NCI-H128 (cell line): ENCODE results near the gene CD48.
"Not testable (repeated sequence)": the region's sequence is repeated elsewhere in the genome, so short reads cannot be mapped to it uniquely, and the experiment has no call there.

Source experiments
- DNase-seq: peaks from one replicate; lab custom pipeline; 2025; ENCODE audit not compliant: unreplicated experiment; lab: John Stamatoyannopoulos, UW

Gene CD48

DNA sequence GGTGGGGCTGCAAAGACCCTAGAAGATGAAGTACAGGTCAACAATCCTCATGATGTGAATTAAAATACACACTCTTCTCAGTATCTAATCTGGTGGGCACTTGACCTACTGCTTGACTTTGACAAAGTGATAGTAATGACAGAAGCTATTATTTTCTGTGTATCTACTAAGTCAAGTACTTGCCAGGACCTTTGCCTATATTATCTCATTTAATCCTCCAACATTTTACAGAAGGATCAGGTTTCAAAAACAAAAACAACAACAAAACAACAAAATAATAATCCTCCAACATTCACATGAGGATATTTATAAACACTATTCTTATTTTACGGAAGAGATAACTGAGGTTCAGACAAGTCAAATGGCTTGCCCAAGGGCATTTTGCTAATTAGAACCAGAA lies 4.4 kb upstream of the CD48 start:
- DNase-seq, result no peak

DNA sequence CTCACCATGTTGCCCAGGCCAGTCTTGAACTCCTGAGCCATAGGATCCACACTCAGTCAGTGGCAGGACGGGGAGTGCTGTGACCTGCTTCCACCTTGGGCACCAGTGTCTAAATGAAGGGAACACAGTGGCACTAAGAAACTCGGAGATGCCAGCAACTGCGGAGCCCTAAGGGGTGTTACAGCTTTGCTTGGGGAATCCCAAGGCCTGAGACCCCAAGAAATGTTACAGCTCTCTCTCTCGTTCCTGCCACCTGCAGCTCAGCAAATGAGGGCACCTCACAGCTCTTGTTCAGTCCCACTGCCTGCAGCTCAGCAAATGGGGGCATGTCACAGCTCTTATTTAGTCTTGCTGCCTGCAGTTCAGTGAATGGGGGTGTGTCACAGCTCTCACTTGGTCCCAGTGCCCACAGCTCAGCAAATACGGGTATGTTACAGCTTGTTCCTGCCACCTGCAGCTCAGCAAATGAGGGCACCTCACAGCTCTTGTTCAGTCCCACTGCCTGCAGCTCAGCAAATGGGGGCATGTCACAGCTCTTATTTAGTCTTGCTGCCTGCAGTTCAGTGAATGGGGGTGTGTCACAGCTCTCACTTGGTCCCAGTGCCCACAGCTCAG lies 2.5 kb upstream of the CD48 start:
- not testable (repeated sequence) for DNase-seq

DNA sequence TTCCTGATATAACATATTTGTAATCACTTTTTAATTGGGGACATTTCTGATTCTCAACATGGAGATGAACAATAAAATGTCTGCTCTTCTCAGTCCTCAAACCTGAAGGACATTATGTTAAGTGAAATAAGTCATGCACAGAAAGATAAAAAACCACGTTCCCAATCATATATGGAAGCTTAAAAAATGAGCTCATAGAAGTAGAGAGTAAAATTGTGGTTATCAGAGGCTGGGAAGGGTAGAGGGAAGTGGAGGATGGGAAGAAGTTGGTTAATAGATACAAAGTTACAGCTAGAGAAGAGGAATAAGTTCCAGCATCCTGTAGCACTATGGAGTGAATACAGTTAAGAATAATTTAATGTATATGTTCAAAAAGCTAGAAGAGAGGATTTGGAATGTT lies 1.5 kb upstream of the CD48 start:
- DNase-seq, result no peak

DNA sequence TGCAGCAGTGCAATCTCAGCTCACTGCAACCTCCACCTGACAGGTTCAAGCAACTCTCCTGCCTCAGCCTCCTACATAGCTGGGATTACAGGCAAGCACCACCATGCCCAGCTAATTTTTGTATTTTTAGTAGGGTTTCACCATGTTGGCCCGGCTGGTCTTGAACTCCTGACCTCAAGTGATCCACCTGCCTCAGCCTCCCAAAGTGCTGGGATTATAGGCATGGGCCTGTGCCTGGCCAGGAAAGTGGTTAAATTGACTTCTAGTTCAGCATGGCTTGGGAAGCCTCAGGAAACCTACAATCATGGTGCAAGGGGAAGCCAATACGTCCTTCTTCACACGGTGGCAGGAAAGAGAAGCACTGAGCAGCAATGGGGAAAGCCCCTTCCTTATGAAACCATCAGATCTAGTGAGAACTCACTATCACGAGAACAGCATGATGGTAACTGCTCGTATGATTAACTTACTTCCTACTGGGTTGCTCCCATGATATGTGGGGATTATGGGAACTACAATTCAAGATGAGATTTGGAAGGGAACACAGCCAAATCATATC lies 981 bp upstream of the CD48 start:
- DNase-seq, result not testable (repeated sequence)

DNA sequence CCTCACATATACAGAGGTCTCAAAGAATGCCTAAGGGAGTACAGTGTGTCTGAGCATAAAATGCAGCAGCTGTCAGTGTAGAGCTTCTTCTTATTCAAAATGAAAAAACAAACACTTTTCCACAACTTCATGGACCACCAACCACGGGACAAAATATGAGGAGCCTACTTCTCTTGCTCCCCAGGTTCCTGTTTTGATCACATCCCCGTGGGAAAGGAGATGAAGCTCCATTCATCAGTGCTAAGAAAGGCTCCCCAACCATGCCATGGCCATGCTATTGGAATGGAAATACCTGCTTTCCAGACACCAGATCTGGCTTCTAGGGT lies 383 bp downstream of the CD48 start:
- no peak for DNase-seq

DNA sequence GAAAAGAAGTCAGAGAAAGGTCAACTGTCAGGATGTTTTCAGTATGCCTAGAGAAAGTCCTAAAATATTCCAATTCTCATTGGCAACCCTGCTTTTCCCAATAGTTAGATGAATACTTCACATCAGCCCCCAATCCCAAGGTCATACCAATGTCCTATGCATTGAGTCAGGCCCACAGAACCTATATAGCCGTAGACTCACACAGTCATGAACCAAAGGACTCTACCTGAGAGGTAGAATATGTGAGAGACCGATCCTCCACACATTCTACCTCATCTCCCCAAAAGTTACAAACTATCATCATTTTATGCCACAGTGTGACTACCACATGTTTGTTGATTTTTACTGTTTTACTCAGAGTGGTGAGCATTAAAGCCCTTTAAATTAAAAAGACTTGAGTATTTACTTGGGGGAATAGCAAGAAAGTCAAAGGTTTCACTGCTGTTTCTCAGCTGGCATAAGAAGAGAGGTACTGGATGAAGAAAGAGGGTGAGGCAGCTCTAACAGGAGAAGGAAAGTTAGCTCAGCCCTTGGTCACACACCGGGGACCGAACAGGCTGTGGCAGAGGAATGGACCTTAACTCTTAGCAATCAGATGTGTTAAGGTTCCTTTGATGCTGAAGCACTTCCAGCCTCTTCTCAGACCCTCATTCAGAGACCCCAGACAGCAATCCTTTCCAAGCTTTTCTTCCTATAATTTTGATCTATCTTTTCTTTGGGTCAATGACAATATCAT lies 937 bp downstream of the CD48 start:
- no peak for DNase-seq

DNA sequence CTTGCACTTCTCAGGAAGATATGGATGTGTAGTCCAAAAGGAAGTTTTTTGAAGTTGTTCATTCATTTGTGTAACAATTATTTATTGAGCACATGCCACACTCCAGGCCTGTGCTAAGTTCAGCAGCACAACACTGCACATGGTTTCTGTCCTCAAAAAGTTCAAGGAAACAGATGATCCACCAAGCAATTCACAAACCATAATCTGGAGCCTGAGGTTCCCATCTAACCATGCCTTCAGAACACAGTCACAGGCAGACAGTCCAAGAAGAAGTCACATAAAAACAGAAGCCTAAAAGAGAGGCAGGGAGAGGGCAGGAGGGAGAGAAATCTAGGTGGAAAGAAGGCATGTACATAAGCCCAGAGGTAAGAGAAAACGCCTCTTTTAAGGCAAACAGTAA lies 1.9 kb downstream of the CD48 start:
- no peak for DNase-seq

DNA sequence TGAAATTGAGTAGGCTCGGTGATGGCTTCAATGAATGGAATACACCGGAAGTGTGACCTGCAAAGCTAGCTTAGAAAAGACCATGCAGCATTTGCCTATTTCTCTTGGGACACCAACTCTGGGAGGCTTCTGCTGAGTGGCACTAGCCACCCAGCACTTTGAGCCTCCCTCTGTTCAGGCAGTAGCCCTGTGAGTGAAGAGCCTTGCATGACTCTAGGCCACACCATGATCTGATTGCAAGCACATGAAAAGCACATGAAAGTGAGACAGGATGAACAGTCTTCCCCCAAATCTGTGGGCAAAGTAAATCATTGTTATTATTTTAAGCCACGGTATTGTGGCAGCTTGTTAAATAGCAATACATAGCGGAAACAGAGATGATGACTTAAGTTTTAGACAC lies 2.8 kb downstream of the CD48 start:
- DNase-seq, result no peak

DNA sequence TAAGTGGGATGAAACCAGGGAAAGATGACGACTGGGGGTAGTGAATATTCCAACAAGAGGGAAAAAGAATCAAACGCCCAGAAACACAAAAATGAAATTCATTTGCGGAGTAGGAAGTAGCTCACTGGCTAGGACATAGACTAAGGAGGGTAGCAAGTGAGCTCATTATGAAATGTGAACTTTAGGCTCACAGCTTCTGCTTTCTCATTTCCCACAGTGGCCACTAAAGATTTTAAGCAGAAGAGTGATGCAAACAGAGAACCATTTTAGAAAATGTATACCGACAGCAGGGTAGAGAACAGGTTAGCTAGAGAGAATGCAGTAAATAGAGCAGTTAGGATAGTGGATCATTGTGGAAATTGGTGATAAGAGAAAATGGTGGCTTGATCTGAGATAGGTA lies 3.5 kb downstream of the CD48 start:
- DNase-seq, result no peak

DNA sequence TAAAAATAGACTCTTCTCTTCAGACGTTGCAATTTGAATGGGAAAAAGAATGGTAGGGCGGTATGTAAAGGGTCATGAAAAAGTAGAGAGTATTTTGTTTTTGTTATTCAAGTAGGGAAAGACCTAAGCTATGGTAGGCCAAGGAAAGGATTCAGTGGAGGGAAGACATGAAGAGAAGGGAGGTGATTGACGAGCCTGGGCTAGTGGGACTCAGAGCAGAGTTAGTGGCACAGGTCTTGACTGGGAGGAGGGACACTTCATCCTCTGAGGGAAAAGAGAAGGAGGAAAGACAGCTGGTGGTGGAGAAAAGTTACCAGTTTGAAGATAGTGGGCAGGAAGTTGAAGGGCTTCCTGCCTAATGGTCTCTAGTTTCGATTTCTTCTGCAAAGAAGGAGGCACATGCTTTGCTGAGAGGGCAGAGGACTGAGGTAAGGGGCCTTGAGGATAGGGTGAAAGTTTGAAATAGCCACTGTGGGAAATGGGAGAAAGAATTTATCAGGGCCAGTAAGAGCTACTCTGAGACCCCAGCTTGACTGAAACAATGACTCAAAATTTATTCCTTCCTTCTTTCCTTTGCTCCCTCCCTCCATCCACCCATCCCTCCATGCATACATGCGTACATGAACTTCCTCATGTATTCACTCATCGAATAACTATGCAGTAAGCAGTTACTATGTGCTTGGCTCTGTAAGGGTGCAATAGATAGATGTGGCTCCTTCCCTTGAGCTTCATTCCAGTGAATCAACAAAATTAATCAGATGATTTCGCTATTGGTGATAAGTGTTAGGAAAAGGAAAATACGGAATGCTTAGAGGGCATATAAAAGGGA lies 4.2 kb downstream of the CD48 start:
- no peak for DNase-seq

DNA sequence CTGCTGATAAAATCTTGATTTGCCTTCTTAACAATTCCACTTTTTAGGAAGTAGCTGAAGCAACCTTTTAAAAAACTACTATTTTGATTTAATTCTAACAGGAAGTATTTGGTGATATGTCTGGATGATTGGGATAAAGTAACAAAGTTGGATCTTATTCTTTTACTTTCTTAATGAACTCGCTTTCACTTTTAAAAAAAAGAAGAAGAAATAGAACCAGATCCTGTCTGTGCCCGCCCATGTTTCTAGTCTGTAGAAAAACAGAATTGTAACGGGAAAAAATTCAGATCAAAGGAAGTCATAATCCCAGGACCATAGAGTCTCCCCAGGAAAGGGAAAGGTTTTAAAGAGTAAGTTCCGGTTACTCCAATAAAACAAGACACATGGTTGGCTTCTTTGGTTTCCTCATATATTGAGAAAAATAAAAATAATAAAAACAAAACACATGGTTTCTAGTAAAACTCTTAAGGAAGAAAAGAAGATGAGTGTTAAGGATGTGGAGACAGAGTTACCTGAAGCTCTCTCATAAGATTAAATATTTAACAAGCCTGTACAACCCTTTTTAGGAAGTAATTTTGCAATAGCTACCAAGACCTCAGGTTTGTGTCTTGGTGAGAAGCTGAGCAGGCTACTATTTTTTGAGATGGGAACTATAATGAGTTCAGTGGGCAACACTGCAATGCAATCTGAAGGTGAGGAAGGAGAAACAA lies 4.9 kb downstream of the CD48 start:
- no peak for DNase-seq

DNA sequence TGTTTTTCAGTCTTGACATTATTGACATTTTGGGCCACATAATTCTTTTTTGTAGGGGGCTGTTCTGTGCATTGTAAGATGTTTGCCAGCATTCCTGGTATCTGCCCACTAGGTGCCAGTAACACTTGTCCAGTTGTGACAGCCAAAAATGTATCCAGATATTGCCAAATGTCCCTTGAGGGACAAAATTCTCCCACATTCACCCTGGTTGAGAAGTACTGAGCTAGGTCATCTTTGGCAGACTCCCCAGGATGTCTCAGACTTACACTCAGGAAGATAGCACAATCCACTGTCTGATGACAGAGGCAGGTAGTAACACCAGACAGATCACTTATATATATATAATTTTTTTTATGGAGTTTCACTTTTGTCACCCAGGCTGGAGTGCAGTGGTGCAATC lies 5.9 kb downstream of the CD48 start:
- DNase-seq, result no peak

DNA sequence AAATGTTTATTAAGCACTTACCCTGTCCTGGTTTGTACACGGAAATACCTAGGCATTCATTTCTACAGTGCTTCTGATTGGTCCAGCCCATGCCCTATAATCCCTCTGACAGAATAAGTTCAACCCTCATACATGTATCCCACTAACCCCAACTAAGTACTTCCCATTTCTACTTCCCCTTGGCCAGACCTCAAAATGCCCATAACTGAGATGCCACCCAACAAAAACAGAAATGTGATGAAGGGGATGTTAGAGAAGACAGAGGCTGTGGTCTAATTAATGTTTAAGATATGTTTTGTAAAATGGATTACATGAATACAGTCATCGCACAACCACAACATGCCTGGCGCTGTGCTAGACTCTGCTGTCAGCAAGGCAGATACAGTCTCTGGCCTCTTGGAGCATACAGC lies 6.4 kb downstream of the CD48 start:
- DNase-seq, result not testable (repeated sequence)

DNA sequence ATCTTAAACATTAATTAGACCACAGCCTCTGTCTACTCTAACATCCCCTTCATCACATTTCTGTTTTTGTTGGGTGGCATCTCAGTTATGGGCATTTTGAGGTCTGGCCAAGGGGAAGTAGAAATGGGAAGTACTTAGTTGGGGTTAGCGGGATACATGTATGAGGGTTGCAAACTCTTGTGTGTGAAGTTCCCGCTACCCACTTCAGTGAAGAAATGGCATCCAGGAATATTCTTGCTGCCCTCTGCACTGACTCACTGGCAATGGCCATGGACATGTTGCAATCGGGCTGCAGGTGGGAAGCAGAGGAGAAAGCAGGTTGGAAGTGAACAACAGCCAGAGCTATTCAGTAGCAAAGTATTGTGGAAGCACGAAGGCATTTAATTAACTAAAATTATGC lies 7.4 kb downstream of the CD48 start:
- DNase-seq, result no peak

DNA sequence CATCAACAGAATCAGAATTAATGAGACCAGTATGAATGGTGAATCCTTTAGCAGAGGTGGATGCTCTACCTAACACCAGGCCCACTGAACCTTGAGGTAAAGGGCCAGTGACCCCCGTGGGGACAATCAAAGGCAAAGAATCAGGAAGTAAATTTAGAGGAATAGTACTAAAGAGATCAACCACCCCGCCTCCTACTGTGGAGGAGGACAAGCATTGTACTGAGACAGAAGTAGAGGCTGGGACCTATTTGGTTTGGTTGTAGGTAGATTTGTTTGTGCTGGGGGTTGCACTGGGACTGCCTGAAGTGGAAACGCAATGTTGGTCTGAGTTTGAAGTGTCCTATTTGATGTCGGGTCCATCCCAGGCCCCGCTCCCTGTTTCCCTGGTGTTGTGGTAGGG lies 9.5 kb downstream of the CD48 start:
- no peak for DNase-seq

DNA sequence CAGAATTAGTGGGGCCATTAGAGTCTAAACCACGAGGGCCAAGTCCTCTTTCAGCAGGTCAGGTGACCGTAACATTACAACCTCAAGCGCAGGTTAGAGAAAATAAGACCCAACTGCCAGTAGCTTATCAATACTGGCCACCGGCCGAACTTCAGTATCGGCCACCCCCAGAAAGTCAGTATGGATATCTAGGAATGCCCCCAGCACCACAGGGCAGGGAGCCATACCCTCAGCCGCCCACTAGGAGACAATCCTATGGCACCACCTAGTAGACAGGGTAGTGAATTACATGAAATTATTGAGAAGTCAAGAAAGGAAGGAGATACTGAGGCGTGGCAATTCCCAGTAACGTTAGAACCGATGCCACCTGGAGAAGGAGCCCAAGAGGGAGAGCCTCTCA lies 19.2 kb downstream of the CD48 start:
- not testable (repeated sequence) for DNase-seq

DNA sequence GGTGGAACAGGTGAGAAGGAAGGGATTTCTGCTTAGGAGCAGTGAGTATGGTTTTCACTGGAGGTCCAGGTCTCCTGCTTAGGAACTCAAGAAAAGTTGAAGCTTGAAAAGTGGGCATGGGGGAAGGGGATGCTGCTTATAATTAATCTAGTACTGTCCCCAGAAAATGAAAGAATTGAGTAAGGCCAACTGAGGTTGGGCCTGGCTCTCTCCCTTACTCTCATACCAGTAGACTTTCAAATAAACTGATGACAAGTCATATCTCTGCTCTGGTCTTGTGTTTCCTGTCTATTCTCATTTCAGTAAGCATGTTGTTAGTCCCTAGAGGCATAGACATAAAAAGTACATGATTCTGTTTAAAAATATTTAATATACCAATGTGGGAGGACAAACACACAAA lies 26.4 kb downstream of the CD48 start:
- no peak for DNase-seq

DNA sequence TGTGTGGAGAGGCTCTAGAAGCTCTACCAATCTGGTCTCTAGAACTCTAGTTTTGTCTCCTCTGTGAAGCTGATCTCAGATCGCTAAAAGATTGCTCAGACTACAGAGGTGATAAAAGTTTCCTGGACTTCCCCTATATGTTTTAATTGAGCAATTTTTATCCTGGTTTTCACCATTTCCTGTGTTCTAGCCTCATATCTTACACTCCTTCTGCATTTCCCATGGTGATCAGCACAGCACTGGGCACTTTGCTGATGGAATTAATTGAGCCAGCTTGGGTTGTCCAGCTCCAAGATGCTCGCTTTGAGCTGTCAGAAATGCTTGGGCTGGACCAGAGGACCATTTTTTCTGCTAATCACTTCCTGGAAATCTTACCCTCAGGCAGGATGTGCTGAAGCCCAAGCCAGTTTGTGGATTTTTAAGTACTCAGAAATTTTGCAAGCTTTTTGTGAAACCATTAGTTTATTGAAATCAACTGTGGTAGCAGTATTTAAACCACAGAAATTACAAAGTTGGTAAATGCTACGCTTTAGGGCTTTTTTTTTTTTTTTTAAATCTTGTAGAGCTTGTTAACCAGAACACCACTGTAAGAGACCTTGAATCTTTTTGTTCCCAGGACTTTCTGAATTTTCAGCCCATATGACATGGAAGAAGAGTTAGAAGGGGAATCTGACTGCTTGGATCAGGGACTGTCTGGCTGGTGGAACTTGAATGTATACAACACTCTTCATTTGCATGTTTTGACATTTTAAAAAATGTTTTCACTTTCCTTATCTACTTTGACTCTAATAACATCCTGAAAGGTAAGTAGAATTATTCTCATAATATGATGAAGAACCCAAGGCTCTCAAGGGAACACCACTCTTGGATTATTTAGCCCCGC lies 28.4 kb downstream of the CD48 start:
- no peak for DNase-seq

DNA sequence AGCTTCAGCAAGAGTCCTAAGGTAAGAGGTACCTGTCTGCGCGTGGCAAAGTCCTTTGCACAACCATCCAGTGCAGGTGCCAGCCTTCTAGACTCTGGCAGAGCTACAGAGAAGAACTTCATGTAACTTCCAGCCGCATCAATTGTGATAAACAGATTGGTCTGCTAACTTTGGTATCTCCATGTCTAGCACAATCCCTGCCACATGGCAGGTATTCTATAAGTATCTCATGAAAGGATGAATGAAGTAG lies 29.8 kb downstream of the CD48 start:
- no peak for DNase-seq

DNA sequence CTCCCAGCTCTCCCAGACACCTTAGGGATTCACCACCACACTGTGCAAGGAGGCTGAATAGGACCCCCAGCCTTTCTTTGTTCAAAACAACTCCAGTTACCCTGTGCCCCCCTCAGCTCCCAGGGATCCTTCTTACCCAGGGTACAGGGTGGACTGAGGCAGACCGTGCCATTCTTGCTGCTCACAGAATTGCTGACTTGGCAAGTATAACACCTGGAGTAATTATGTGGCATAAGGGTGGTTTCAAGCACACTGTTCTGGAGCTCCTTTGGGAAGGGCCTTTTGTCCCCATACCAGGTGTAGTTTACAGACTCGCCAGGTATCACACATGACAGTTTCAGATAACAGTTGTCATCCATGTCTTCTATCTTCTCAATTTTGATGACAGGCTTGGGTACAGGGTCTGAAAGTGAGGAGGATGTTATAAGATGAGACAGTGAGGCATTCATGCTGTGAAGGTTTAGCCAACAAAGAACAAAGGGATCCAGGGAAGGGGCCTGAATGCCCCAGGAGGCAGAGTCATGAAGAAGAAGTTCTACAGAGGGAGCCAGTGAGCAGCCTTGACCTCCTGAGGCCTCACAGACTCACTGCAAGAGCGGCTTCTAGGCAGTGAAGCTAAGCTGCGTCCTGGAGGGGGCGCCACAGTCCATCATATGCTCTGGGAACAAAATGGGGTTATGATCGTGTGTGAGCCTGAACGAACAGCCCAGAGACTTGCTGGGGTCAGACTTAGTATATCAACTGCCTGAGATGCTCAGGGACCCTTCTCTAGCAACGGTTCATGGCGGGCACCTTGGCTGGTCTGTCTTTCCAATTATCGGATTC lies 30.3 kb downstream of the CD48 start:
- no peak for DNase-seq
